Measurements from ENCODE around the gene PSAP. TPM values are rescaled to one million over a fixed set of nuclear protein-coding genes. Genes with fewer than 3 reads are reported as not detected.

Gene PSAP
- total RNA-seq, 4 donors from 2014 or later: 425 to 693 (median 495) TPM

GRCh38 chr10:71807557-71808510 lies 43.2 kb downstream of the PSAP start:
- WGBS, 2 donors: 91 to 95% methylated on average over 20 to 21 of the region's 21 CpGs
- no peak overlapping the region for H3K4me3 ChIP-seq (ENCODE audit: low read depth, poor library complexity, severe bottlenecking)
- TF ChIP-seq CTCF (IDR thresholded peaks at IDR 0.05) (no peak), POLR2A (IDR thresholded peaks at IDR 0.05) (no peak)
- no peak for DNase-seq (ENCODE audit: low spot score in 2 of 2)
- intact Hi-C loops (cut with DNase I; ENCODE audit: low total_unique reads): no loop called here

GRCh38 chr10:71806704-71807556 lies 44.1 kb downstream of the PSAP start:
- no peak for DNase-seq (ENCODE audit: low spot score in 2 of 2)
- 90% methylated on average over 22 to 23 of the region's 23 CpGs for WGBS, 2 donors
- intact Hi-C loops (cut with DNase I; ENCODE audit: low total_unique reads): no loop called here
- no peak overlapping the region for H3K4me3 ChIP-seq (ENCODE audit: low read depth, poor library complexity, severe bottlenecking)
- TF ChIP-seq POLR2A (IDR thresholded peaks at IDR 0.05) (no peak), CTCF (IDR thresholded peaks at IDR 0.05) (no peak)

- no peak for DNase-seq (ENCODE audit: low spot score in 2 of 2)
- WGBS, 2 donors: 35 to 44% methylated on average over 33 to 37 of the region's 41 CpGs
- H3K4me3 ChIP-seq (ENCODE audit: low read depth, poor library complexity, severe bottlenecking): no peak overlapping the region
- no peak for TF ChIP-seq POLR2A (IDR thresholded peaks at IDR 0.05)
- no peak for TF ChIP-seq CTCF (IDR thresholded peaks at IDR 0.05)
- intact Hi-C loops (cut with DNase I; ENCODE audit: low total_unique reads): no loop called here
Observed at GRCh38 chr10:71805776-71806703, 45.0 kb downstream of the PSAP start.

GRCh38 chr10:71804077-71804476 lies 47.0 kb downstream of the PSAP start:
- DNase-seq (ENCODE audit: low spot score in 2 of 2): peak in 1 of 2 donors; percentile 32
- TF ChIP-seq CTCF (IDR thresholded peaks at IDR 0.05): no peak
- no peak for TF ChIP-seq POLR2A (IDR thresholded peaks at IDR 0.05)
- H3K4me3 ChIP-seq (ENCODE audit: low read depth, poor library complexity, severe bottlenecking): no peak overlapping the region
- intact Hi-C loops (cut with DNase I; ENCODE audit: low total_unique reads): no loop called here
- 47 to 52% methylated on average over 4 of the region's 4 CpGs for WGBS, 2 donors
